SH-SY5Y (cell line): ENCODE measurements around the gene TLR7.

Source experiments
- GATA2 ChIP-seq: IDR thresholded peaks from 2 replicates; pipeline ENCODE4 v1.6.1; 2011; ENCODE audit warnings: mild to moderate bottlenecking, low read depth, low read length
- GATA3 ChIP-seq: IDR thresholded peaks from 2 replicates; pipeline ENCODE4 v1.6.1; 2011; ENCODE audit warnings: low read depth, mild to moderate bottlenecking, low read length, moderate library complexity

DNA sequence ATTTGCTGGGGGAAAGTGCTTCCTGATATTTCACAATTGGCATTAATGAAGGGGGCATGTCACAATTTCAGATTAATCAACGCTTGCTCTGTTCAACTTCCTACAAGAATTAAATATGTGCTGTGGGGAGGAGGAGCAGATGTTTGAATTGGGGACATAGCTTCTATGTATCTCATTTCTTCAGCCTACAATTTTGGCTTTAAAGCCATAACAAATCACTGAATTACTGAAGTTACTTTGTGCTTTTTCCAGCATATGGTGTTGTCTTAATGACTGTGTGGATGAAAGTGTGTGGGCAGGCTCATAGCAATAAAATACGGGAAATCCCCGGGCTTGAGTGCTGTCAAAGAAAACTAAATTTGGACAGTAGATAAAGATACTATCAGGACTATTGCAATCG, 813 bp downstream of the TLR7 start:
- TF ChIP-seq GATA3 (no peak), GATA2 (no peak)
